Right lobe of liver (tissue), 4 donors: ENCODE results near the gene TRABD2B.

Source experiments
- POLR2A ChIP-seq: fragments of 450-650 bp; IDR thresholded peaks from one replicate; pipeline ENCODE4 v1.6.1; 2017; ENCODE audit warnings: antibody characterized with exemption, mild to moderate bottlenecking
- TF ChIP-seq, protein P1 (sequence below), 4 donors: fragments of 200-600 bp in 3 of 4; fragments of 450-650 bp in 1 of 4; IDR thresholded peaks; one replicate each; pipeline versions ENCODE4 v1.5.1 to v1.8.0; 2016 to 2022; ENCODE audit warnings: antibody characterized with exemption in 4 of 4, mild to moderate bottlenecking in 2 of 4
- donor health status: DM: no; HTN: no; CAD: no.
- donor health status: DM: no; HTN: no; CAD: no.
- donor health status: DM: no; HTN: yes; CAD: no.

DNA sequence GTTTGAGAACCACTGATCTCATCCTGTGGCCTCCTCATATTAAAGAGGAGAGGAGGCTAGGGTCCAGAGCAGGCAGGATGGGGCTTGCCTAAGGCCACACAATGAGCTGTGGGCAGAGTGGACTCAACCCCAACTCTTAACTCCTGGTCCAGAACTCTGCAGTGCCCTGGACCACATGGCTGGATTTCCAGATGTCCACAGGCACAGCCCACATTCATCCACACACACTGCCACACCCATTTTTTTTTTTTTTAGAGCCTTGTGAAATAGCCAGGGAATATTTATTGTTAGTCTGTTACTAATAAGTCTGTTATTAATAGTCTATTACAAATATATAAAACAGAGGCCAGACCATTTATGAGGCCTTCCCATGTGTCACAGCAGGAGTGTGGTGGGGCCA is 192.2 kb downstream of the TRABD2B start:
- TF ChIP-seq, protein P1, sequence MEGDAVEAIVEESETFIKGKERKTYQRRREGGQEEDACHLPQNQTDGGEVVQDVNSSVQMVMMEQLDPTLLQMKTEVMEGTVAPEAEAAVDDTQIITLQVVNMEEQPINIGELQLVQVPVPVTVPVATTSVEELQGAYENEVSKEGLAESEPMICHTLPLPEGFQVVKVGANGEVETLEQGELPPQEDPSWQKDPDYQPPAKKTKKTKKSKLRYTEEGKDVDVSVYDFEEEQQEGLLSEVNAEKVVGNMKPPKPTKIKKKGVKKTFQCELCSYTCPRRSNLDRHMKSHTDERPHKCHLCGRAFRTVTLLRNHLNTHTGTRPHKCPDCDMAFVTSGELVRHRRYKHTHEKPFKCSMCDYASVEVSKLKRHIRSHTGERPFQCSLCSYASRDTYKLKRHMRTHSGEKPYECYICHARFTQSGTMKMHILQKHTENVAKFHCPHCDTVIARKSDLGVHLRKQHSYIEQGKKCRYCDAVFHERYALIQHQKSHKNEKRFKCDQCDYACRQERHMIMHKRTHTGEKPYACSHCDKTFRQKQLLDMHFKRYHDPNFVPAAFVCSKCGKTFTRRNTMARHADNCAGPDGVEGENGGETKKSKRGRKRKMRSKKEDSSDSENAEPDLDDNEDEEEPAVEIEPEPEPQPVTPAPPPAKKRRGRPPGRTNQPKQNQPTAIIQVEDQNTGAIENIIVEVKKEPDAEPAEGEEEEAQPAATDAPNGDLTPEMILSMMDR (IDR thresholded peaks at IDR 0.05) = no peak
- no peak for TF ChIP-seq POLR2A
